PC-9 (cell line): Measurements from ENCODE around the gene SORCS2.

Source experiments
- EZH2 ChIP-seq: fragments of 200-600 bp; sonication (generic); IDR thresholded peaks from 2 replicates; pipeline ENCODE4 v1.8.0; 2017; ENCODE audit warnings: antibody characterized with exemption, low read depth
- TF ChIP-seq, protein P1 (sequence below): fragments of 200-600 bp; sonication (generic); conservative IDR thresholded peaks from 2 replicates; pipeline ENCODE4 v1.6.1; 2017; ENCODE audit warnings: mixed run types, antibody characterized with exemption, mild to moderate bottlenecking, moderate library complexity

DNA sequence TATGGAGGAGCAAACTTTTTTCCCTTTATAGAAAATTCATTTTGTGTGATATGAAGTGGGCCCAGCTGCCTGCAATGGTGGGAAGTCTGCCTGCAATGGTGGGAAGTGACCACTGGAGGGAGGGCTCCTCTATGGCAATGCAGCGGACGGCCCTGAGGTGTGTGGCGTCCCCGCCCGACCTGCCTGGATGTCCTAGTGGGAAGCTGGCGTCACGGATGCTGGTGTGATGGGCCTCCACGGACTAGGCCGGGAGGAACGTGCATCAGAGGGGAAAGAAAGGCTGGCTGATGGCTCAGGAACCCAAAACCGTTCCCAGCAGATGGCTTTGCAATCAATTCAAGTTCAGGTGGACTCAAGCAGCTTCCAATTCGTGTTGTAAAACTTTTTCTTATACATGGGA lies 569.4 kb downstream of the SORCS2 start:
- TF ChIP-seq, protein P1, sequence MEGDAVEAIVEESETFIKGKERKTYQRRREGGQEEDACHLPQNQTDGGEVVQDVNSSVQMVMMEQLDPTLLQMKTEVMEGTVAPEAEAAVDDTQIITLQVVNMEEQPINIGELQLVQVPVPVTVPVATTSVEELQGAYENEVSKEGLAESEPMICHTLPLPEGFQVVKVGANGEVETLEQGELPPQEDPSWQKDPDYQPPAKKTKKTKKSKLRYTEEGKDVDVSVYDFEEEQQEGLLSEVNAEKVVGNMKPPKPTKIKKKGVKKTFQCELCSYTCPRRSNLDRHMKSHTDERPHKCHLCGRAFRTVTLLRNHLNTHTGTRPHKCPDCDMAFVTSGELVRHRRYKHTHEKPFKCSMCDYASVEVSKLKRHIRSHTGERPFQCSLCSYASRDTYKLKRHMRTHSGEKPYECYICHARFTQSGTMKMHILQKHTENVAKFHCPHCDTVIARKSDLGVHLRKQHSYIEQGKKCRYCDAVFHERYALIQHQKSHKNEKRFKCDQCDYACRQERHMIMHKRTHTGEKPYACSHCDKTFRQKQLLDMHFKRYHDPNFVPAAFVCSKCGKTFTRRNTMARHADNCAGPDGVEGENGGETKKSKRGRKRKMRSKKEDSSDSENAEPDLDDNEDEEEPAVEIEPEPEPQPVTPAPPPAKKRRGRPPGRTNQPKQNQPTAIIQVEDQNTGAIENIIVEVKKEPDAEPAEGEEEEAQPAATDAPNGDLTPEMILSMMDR = peak; percentile 63
- no peak for TF ChIP-seq EZH2
